HG03432 (cell line): ENCODE data around the gene DUSP18.
"Not testable (repeated sequence)": the region's sequence is repeated elsewhere in the genome, so short reads cannot be mapped to it uniquely, and the experiment has no call there.

Experiments
- ATAC-seq: cut with Tn5 transposase; IDR thresholded peaks from one replicate; pipeline ENCODE4 v1.9.1; 2021; ENCODE audit warnings: mild to moderate bottlenecking, moderate library complexity; ENCODE audit not compliant: unreplicated experiment

The DUSP18 gene

DNA sequence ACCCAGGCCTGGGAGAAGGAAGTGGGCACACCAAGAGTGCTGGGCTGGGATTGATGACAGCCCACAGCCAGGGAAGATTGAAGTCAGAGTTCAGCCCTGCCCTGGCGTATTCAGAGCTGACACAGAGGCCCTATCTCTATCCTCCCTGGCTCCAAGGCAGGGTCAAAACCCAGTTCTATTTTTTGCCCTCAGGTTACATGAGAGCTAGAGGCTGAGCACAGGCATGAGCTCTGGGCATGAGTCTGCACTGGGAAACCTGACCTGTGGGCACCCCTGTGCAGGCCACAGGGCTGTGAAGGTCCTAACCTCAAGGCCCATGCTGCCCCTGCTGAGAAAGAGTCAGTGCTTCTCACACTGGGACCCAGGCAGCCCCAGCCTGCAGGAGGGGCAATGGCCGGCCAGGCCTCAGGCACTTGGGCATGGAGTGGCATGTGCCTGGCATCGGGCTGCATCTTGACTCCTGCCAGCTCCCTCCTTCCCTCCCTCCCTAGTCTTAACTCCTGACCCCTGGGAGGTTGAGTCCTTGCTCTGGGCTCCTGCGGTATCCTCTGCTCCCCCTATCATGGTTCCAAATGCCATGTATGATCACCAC, 26.7 kb downstream of the DUSP18 start:
- no peak for ATAC-seq

DNA sequence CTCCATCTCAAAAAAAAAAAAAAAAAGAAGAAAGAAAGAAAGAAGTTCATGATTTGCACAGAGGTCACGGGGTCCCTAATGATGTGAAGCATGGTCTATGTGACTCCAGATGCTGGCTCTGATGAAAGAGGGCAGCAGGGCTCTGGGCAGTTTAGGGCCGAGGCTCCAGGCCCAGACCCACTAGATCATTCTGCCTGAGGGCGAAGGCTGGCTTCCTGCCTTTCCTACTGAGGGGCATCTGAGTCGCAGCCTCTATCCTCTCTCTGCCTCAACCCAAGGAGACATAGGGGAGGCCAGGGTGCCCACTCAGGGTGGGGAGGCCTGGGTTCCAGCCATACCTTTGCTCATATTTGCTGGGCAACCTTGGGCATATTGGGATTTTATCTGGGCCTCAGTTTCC, 27.3 kb downstream of the DUSP18 start:
- no peak for ATAC-seq

DNA sequence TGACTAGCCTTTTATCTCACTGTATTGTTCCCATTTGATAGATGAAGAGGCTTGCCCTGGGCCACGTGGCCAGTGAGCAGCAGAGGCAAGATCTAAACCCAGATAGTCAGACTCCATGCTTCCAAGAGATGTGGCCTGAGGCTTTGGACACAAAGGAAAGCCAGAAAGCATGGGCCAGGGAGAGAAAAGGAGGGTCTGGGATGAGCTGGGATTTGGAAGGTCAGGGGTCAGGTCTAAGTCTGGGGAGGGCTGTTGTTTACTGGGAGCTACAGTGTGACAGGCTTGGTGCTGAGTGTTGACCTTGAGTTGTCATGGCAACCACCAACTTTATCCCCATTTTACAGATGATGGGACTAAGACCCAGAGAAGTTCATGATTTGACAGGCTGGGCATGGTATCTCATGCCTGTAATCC, 30.0 kb downstream of the DUSP18 start:
- no peak for ATAC-seq

DNA sequence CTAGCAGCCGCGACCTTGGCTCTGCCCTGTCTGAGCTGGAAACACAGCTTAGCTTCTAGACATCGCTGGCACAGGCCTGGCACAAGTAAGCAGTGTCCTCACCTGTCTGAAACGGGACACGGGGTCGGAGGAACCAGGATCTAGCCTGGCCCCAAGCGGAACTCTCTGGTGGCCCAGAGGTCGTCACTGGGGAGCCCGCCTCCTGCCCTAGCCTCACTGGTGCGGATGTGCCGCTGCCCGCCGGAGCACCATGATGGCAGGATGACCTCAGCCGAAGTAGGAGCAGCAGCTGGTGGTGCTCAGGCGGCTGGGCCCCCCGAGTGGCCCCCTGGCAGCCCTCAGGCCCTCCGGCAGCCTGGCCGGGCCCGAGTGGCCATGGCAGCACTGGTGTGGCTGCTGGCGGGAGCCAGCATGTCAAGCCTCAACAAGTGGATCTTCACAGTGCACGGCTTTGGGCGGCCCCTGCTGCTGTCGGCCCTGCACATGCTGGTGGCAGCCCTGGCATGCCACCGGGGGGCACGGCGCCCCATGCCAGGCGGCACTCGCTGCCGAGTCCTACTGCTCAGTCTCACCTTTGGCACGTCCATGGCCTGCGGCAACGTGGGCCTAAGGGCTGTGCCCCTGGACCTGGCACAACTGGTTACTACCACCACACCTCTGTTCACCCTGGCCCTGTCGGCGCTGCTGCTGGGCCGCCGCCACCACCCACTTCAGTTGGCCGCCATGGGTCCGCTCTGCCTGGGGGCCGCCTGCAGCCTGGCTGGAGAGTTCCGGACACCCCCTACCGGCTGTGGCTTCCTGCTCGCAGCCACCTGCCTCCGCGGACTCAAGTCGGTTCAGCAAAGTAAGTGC, 31.2 kb downstream of the DUSP18 start:
- ATAC-seq: no peak

DNA sequence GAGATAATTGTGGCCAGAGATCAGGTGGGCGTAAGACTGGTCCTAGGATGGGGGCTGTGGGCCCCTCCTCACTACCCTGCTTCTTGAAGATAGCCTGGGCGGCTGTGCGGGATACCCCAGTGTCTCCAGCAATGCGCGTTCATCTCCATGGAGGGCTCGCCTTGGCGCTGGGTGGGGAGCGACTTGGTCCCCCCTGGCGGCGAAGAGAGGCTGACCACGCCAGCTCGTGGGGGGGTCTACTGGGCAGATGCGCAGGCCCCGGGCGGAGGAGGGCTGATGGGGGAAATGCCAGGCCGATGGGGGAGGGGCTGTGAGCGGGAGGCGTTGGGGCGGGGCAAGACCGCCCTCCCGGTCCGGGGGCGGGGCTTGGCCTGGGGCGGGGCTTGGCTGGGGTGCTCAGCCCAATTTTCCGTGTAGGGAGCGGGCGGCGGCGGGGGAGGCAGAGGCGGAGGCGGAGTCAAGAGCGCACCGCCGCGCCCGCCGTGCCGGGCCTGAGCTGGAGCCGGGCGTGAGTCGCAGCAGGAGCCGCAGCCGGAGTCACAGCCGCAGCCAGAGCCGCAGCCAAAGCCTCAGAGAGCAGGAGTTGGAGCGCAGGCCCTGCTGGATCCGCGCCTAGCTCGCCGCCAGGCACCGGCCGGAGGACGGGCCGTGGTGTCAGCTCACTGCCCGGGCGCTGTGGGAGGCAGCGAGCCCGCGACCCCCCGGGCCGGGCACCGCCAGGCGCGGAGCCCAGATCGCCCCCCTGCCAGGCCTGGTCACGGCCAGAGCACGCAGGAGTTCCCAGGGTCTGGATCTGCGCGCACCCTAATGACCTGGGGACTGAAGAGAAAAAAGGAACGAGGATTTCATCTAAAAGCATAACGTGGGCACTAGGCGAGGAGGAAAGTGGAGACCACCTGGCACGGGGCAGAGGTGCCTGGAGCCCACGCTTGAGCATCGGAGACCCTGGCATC, 32.1 kb downstream of the DUSP18 start, which contains the start of gene SLC35E4:
Gene SLC35E4, plus strand, starts transcription at position 509 of the 953 bp plus-strand sequence. CDS start 670 bp downstream, outside the sequence.
- ATAC-seq: peak; percentile 66

DNA sequence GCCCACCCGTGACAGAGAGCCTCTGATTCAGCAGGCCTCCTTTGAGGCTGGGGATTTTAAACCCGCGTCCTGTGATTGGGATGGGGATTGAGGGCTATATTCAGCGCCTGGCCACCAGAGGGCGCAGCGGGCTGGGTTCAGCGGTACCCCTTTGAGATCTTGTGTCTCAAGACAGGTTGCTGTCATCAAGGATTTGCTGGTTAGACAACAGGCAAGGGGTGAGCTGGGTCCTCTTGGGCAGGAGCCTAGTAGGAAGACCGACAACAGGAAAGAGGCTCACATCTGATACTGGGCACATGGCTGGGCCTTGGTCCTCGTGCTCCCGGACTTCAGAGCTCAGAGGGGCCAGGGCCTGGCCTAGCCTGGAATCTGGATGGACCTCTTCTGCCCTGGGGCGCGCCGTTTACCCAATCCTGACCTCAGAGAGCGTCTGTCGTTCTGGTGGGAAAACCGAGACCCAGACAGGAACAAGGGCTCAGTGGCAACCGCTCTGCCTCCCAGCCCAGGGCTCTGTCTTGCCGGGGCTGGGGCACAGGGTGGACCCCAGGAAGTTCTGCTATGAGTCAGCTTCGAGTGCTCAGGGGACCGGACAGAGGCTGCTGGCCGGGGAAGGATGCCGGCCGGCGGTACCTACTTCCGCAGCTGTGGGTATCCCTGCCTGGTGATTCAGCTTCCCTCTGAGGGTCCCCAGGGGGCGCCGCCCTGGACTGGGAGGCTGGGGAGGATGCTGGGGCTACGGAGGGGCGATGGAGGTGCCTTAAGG, 33.0 kb downstream of the DUSP18 start:
- ATAC-seq: peak; percentile 60

DNA sequence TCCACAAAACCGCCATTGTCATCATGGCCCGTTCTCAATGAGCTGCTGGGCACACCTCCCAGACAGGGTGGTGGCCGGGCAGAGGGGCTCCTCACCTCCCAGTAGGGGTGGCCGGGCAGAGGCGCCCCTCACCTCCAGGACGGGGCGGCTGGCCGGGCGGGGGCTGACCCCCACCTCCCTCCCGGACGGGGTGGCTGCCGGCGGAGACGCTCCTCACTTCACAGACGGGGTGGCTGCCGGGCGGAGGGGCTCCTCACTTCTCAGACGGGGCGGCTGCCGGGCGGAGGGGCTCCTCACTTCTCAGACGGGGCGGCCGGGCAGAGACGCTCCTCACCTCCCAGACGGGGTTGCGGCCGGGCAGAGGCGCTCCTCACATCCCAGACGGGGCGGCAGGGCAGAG, 36.2 kb downstream of the DUSP18 start:
- not testable (repeated sequence) for ATAC-seq

DNA sequence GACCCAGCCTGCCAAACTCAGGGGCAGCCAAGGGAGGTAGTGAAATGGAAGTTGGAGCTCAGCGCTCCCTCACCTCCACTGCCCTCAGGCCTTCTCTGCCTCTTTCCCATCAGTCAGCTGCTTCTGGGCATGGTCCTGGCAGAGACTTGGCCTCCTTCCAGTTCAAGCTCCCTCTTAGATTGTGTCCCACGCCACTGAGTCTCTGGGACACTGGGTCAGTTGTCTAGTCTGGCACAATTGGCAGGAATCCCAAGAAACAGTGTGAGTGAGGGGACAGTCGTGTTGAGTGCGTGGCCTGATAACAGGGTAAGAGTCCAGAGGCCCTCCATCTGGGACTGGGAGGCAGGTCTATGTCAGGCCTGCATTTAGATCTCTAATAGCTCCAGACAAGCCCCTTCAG, 39.2 kb downstream of the DUSP18 start:
- ATAC-seq: no peak

DNA sequence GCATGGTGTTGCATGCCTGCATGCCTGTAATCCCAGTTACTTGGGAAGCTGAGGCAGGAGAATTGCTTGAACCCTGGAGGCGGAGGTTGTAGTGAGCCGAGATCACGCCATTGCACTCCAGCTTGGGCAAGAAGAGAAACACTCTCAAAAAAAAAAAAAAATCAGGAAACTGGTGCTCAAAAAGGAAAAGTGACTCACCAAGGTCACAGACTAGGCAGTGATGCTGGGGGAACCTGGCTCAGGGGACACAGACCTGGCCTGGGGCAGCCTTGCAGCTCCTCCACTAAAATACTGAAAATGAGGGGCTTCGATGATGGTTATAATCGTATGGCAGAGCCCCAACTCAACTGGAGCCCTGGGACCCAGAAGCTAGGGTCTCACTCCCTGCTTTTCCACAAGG, 40.2 kb downstream of the DUSP18 start:
- ATAC-seq: no peak

DNA sequence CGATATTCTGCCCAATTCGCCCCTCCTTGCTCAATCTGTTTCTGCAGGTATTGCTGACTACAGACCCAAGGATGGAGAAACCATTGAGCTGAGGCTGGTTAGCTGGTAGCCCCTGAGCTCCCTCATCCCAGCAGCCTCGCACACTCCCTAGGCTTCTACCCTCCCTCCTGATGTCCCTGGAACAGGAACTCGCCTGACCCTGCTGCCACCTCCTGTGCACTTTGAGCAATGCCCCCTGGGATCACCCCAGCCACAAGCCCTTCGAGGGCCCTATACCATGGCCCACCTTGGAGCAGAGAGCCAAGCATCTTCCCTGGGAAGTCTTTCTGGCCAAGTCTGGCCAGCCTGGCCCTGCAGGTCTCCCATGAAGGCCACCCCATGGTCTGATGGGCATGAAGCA, 41.3 kb downstream of the DUSP18 start:
- ATAC-seq: no peak

DNA sequence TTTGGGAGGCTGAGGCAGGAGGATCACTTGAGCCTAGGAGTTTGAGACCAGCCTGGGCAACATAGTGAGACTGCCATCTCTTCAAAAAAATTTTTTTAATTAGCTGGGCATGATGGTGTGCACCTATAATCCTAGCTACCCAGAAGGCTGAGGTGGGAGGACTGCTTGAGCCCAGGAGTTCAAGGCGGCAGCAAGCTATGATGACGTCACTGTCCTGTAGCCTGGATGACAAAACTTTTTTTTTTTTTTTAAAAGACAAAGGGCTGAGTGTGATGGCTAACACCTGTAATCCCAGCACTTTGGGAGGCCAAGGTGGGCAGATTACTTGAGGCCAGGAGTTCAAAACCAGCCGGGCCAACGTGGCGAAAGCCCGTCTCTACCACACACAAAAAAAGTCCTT, 47.8 kb downstream of the DUSP18 start:
- ATAC-seq: not testable (repeated sequence)

DNA sequence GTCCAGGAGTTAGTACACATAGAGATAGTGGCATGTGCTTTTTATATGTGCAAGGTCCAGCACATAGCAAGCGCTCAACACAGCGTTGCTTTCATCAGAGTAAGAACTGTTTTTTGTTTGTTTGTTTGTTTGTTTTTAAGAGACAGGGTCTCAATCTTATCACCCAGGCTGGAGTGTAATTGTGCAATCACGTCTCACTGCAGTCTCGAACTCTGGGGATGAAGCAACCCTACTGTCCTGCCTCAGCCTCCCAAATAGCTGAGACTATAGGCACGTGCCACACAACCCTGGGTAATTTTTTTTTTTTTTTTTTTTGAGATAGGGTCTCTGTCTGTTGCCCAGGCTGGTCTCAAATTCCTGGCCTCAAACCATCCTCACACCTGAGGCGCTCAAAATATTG, 49.9 kb downstream of the DUSP18 start:
- ATAC-seq: no peak

DNA sequence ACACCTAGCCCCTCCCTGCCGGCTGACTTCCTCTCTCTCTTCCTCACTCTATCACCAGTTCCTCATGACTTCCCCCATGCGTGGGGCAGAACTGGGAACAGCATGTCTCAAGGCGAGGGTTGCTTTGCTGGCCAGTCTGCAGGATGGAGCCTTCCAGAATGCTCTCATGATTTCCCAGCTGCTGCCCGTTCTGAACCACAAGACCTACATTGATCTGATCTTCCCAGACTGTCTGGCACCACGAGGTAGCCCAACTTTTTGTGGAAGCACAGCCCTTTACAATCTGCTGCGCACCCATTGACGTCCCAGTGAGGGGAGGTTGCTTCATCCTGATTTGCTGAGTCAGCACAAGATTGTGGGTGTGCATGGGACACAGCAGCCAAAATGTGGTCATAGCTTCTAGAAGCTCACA, 52.1 kb downstream of the DUSP18 start:
- ATAC-seq: no peak

DNA sequence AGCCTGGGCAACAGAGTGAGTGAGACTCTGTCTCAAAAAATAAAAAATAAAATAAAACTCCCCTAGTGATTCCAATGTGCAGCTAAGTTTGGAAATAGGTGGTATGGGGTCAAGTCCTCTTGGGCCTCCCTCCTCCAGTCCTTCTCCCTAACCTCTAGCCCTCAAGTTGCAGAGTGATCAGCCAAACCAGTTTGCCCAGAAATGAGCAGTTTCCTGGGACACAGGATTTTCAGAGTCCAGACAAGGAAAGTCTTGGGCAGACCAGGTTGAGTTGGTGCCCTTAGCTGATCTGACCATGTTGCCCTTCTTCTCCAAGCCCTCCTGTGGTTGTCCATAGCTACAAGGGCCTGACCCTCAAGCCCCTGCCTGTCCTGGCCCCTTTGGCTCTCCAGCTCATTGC, 52.8 kb downstream of the DUSP18 start:
- no peak for ATAC-seq

DNA sequence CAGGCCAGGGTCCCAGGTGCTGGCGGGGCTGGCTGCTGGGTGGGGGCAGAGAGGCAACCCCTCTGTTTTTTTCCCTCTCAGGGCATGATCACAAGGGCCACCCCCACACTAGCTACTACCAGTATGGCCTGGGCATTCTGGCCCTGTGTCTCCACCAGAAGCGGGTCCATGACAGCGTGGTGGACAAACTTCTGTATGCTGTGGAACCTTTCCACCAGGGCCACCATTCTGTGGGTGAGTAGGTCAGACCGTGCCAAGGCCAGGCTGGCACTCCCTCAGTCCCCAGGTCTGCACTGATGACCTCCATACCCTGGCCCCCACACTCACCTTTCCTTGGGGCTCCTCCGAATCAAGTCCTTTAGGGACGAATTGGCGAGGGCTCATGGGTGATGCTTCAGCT, 53.4 kb downstream of the DUSP18 start:
- ATAC-seq: no peak

DNA sequence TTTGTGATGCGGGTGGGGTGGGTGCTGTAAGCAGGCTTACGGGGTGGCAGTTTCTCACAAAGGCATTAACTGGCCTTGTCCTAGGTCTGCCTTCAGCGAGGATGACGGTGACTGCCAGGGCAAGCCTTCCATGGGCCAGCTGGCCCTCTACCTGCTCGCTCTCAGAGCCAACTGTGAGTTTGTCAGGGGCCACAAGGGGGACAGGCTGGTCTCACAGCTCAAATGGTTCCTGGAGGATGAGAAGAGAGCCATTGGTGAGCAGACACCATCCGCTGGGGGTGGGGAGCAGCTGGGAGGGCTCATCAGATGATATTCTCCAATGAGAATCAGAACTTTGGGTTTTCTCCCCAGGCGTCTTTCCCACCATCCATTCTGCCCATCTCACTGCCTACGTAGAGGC, 54.9 kb downstream of the DUSP18 start:
- no peak for ATAC-seq
